GM12878 (cell line): ENCODE measurements around the gene RAB33A. TPM values are rescaled to one million over a fixed set of nuclear protein-coding genes. Genes with fewer than 3 reads are reported as not detected.

Source experiments
- ATAC-seq: fragments of 200-7000 bp; cut with Tn5 transposase; 3 replicates; pipeline ENCODE4 v1.9.1; 2020; ENCODE audit warnings: mild to moderate bottlenecking, moderate library complexity
- BruUV-seq: library from RNA; stranded (reverse); fragments of 400-500 nt; replicated peaks from 2 replicates; lab custom pipeline; 2021; lab: Mats Ljungman, UMichigan
- CTCF ChIA-PET: fragments of 300-600 bp; sonication (Branson Sonifier 250); formaldehyde crosslinking; extraction: SDS; loops from one replicate; lab custom pipeline; 2021; ENCODE audit warnings: inconsistent platforms; lab: Yijun Ruan, JAX
- POLR2A ChIA-PET: fragments of 350-600 bp; formaldehyde crosslinking; extraction: SDS; loops from one replicate; lab custom pipeline; 2021; ENCODE audit warnings: inconsistent platforms; lab: Charles Lee
- RAD21 ChIA-PET: fragments of 300-600 bp; sonication (Branson Sonifier 250); formaldehyde crosslinking; loops from one replicate; lab custom pipeline; 2023; ENCODE audit warnings: antibody characterized with exemption; ENCODE audit not compliant: unreplicated experiment; lab: Charles Lee
- SMC1A ChIA-PET: fragments of 300-600 bp; sonication (Branson Sonifier 250); formaldehyde crosslinking; loops from one replicate; lab custom pipeline; 2023; ENCODE audit not compliant: unreplicated experiment, uncharacterized antibody; lab: Charles Lee
- DNase-seq: peaks from one replicate; pipeline ENCODE4 v3.0.0-alpha.2; 2011; ENCODE audit warnings: low read depth, low spot score
- FAIRE-seq: peaks from 3 replicates; lab custom pipeline; 2011; peaks lifted over from hg19 to GRCh38; lab: Jason Lieb, UNC
- H2AFZ ChIP-seq: 2 replicates; pipeline ENCODE4 v1.6.0; 2011; ENCODE audit warnings: low read depth, low read length, control low read depth; ENCODE audit not compliant: control insufficient read depth
- H3K27ac ChIP-seq: 2 replicates; pipeline ENCODE4 v1.5.1; 2011; ENCODE audit warnings: control low read depth; ENCODE audit not compliant: control insufficient read depth, insufficient read depth
- H3K27me3 ChIP-seq, 2 experiments: replicated peaks in 1 of 2; 2 replicates each; pipeline versions ENCODE4 v1.6.0 to v1.6.1; 2011; ENCODE audit warnings: low read length in 1 of 2; ENCODE audit not compliant: control insufficient read depth in 2 of 2, insufficient read depth in 2 of 2
- H3K36me3 ChIP-seq, 2 experiments: 2 replicates each; pipeline ENCODE4 v1.5.1; 2011; ENCODE audit warnings: low read length in 1 of 2; ENCODE audit not compliant: control insufficient read depth in 2 of 2, insufficient read depth in 2 of 2
- H3K4me1 ChIP-seq: 2 replicates; pipeline ENCODE4 v1.6.1; 2011; ENCODE audit warnings: mild to moderate bottlenecking, low read length, moderate library complexity, mixed read lengths; ENCODE audit not compliant: control insufficient read depth, insufficient read depth
- H3K4me2 ChIP-seq: 2 replicates; pipeline ENCODE4 v1.6.0; 2011; ENCODE audit warnings: control low read depth; ENCODE audit not compliant: control insufficient read depth, insufficient read depth
- H3K4me3 ChIP-seq: fragments of 200-600 bp; sonication (generic); 2 replicates; pipeline ENCODE4 v1.5.1; 2016
- H3K79me2 ChIP-seq: 2 replicates; pipeline ENCODE4 v1.6.0; 2011; ENCODE audit warnings: low read length; ENCODE audit not compliant: control insufficient read depth, insufficient read depth
- H3K9ac ChIP-seq: 2 replicates; pipeline ENCODE4 v1.8.0; 2011; ENCODE audit warnings: low read length, control low read depth, mixed read lengths; ENCODE audit not compliant: control insufficient read depth, insufficient read depth
- H3K9me3 ChIP-seq: replicated peaks from 3 replicates; pipeline ENCODE4 v1.5.1; 2011; ENCODE audit warnings: mild to moderate bottlenecking, low read length; ENCODE audit not compliant: control insufficient read depth, insufficient read depth
- H4K20me1 ChIP-seq: 2 replicates; pipeline ENCODE4 v1.6.0; 2011; ENCODE audit not compliant: control insufficient read depth, insufficient read depth
- BMI1 ChIP-seq: fragments of 450-650 bp; IDR thresholded peaks from 2 replicates; pipeline ENCODE4 v1.6.1; 2016; ENCODE audit warnings: mild to moderate bottlenecking, moderate library complexity, borderline replicate concordance
- CBFB ChIP-seq: IDR thresholded peaks from 2 replicates; pipeline ENCODE4 v1.6.1; 2016; ENCODE audit warnings: antibody characterized with exemption, low read depth
- CBX3 ChIP-seq: fragments of 200-600 bp; sonication (generic); IDR thresholded peaks from 2 replicates; pipeline ENCODE4 v1.6.1; 2016; ENCODE audit warnings: low read depth, borderline replicate concordance
- CEBPZ ChIP-seq: fragments of 150-350 bp; IDR thresholded peaks from 2 replicates; pipeline ENCODE4 v1.6.1; 2016; ENCODE audit warnings: low read depth, low read length
- CHD1 ChIP-seq: IDR thresholded peaks from 2 replicates; pipeline ENCODE4 v1.6.1; 2012; ENCODE audit warnings: low read depth, low read length, improper control_type of control experiment
- ESRRA ChIP-seq: IDR thresholded peaks from 2 replicates; pipeline ENCODE4 v1.6.1; 2012; ENCODE audit warnings: mild to moderate bottlenecking, low read length, improper control_type of control experiment
- POLR2AphosphoS5 ChIP-seq: IDR thresholded peaks from 2 replicates; pipeline ENCODE4 v1.6.1; 2011; ENCODE audit warnings: mild to moderate bottlenecking, low read length, inconsistent platforms
- STAT1 ChIP-seq: fragments of 450-650 bp; conservative IDR thresholded peaks from 2 replicates; pipeline ENCODE4 v1.6.1; 2014; ENCODE audit warnings: antibody characterized with exemption, mild to moderate bottlenecking
- SUPT20H ChIP-seq: IDR thresholded peaks from 2 replicates; pipeline ENCODE4 v1.6.1; 2011; ENCODE audit warnings: low read depth, mild to moderate bottlenecking, low read length, moderate library complexity, borderline replicate concordance; ENCODE audit not compliant: control insufficient read depth
- ZBTB4 ChIP-seq: fragments of 450-650 bp; formaldehyde crosslinking; IDR thresholded peaks from 2 replicates; pipeline ENCODE4 v1.4.0; 2022; ENCODE audit warnings: mild to moderate bottlenecking, moderate library complexity
- WGBS: methylation state at CpG from one replicate; pipeline ENCODE4 v1.1.6; 2016; ENCODE audit warnings: low lambda C conversion rate; ENCODE audit not compliant: insufficient replicate concordance, insufficient coverage; ENCODE audit errors: missing lambda C conversion rate; 5-methylcytosine and 5-hydroxymethylcytosine counted together
- in situ Hi-C: fragments of 300-500 bp; cut with MboI; formaldehyde crosslinking; loops from 9 replicates; pipeline ENCODE4 v1.14.3; 2018; ENCODE audit warnings: mixed read lengths
- intact Hi-C: fragments of 100-400 bp; cut with micrococcal nuclease; formaldehyde crosslinking; loops from one replicate; pipeline ENCODE4 v1.14.2; 2022; ENCODE audit not compliant: unreplicated experiment
- polyA plus RNA-seq, 11 experiments: library from polyadenylated mRNA; depleted of rRNA in 4 of 11; unstranded in 6 of 11; stranded (reverse) in 5 of 11; fragments of >200 nt; fragmentation: Nextera tagmentation in 4 of 11; fragmentation: Illumina TruSeq in 1 of 11; extraction: Ambion mirVana in 4 of 11; extraction: Trizol in 1 of 11; gene quantifications; 1 replicate in 1 of 11; 2 replicates in 10 of 11; pipeline versions ENCODE4 v1.2.1 to v1.2.3, GENCODE V29; 2011 to 2016; ENCODE audit warnings: inconsistent platforms in 2 of 11, missing spikeins in 2 of 11, low read depth in 1 of 11
- total RNA-seq, 4 experiments: library from RNA; depleted of rRNA in 3 of 4; stranded (reverse); fragments of >200 nt in 3 of 4; fragmentation: Illumina TruSeq in 1 of 4; extraction: Trizol in 1 of 4; gene quantifications; 2 replicates each; pipeline versions ENCODE4 v1.2.1 to v1.2.3, GENCODE V29; 2013 to 2021
- TF ChIP-seq, protein P1 (sequence below): IDR thresholded peaks from 2 replicates; pipeline ENCODE4 v1.6.1; 2012; ENCODE audit warnings: low read depth, low read length, improper control_type of control experiment
- TF ChIP-seq, protein P2 (sequence below): IDR thresholded peaks from 2 replicates; pipeline ENCODE4 v1.6.1; 2011; ENCODE audit warnings: mild to moderate bottlenecking, low read depth, low read length, moderate library complexity; ENCODE audit not compliant: insufficient replicate concordance

Gene RAB33A
- total and polyA plus RNA-seq, 10 of the 15 experiments (the other 5 are each of a cell fraction or from before 2014, with no cell fraction given) = 6.3 to 67.3 (median 33.4) TPM

GRCh38 chrX:130147631-130148030 lies 24.1 kb upstream of the RAB33A start:
- Histone ChIP-seq H4K20me1 (no peaks in the 10 kb centered on the region), H2AFZ (no peak overlapping the region), H3K9ac (no peak overlapping the region), H3K4me2 (no peak overlapping the region), H3K27me3 (no peaks in the 10 kb centered on the region), H3K27ac (no peak overlapping the region), H3K36me3 (no peaks in the 10 kb centered on the region; a peak in 2 of 4 replicates), H3K4me3 (no peak overlapping the region), H3K9me3 (no peaks in the 10 kb centered on the region), H3K4me1 (no peaks in the 10 kb centered on the region), H3K79me2 (no peaks in the 10 kb centered on the region)
- ChIA-PET CTCF (interaction anchor here (0.8 to 5.1 kb wide), 5 partner anchors 9 to 68 kb away, joined by 3 to 28 read pairs (median 4); no protein-coding TSS in a partner anchor), SMC1A (interaction anchor here (0.8 to 1.8 kb wide), 5 partner anchors 9 to 537 kb away, joined by 3 to 8 read pairs (median 3); no protein-coding TSS in a partner anchor), POLR2A (no interaction called here), RAD21 (no interaction called here)
- intact Hi-C loops = no loop called here
- no peak for ATAC-seq
- 41% methylated on average over 5 of the region's 5 CpGs for WGBS
- DNase-seq = no peak
- FAIRE-seq = no peak
- in situ Hi-C loops = no loop called here
- no TSS peak for BruUV-seq
- no peak for TF ChIP-seq ZBTB4
- no peak for TF ChIP-seq STAT1
- no peak for TF ChIP-seq SUPT20H
- TF ChIP-seq ESRRA = no peak
- TF ChIP-seq CEBPZ = no peak
- no peak for TF ChIP-seq POLR2AphosphoS5
- TF ChIP-seq, protein P1, sequence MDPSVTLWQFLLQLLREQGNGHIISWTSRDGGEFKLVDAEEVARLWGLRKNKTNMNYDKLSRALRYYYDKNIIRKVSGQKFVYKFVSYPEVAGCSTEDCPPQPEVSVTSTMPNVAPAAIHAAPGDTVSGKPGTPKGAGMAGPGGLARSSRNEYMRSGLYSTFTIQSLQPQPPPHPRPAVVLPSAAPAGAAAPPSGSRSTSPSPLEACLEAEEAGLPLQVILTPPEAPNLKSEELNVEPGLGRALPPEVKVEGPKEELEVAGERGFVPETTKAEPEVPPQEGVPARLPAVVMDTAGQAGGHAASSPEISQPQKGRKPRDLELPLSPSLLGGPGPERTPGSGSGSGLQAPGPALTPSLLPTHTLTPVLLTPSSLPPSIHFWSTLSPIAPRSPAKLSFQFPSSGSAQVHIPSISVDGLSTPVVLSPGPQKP = no peak
- no peak for TF ChIP-seq BMI1
- no peak for TF ChIP-seq CHD1
- TF ChIP-seq CBFB = no peak
- TF ChIP-seq, protein P2, sequence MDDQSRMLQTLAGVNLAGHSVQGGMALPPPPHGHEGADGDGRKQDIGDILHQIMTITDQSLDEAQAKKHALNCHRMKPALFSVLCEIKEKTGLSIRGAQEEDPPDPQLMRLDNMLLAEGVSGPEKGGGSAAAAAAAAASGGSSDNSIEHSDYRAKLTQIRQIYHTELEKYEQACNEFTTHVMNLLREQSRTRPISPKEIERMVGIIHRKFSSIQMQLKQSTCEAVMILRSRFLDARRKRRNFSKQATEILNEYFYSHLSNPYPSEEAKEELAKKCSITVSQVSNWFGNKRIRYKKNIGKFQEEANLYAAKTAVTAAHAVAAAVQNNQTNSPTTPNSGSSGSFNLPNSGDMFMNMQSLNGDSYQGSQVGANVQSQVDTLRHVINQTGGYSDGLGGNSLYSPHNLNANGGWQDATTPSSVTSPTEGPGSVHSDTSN = no peak
- TF ChIP-seq CBX3 = no peak
